Fibroblast of the conjunctiva (primary cell): ENCODE measurements around the gene MBNL1.

Experiments used
- DNase-seq: peaks from one replicate; pipeline ENCODE4 v3.0.0-alpha.2; 2010; ENCODE audit warnings: low read depth

MBNL1 gene

DNA sequence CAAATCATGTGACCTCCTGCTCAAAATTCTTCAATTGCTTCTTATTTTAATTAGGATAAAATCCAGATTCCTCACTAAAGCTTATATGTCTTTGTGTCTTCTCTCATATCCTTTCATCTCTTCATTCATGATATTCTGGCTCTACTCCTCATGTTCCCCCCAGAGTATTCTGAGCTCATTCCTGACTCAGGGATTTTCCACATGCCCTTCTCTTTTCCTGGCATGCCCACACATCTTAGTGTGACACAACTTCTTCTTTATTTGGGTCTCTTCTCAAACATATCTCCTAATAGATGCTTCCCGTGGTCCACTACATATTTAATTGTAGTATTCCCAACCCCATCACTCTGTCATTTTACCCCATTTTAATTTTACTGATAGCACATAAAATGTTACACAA, 15.2 kb upstream of the MBNL1 start:
- no peak for DNase-seq

DNA sequence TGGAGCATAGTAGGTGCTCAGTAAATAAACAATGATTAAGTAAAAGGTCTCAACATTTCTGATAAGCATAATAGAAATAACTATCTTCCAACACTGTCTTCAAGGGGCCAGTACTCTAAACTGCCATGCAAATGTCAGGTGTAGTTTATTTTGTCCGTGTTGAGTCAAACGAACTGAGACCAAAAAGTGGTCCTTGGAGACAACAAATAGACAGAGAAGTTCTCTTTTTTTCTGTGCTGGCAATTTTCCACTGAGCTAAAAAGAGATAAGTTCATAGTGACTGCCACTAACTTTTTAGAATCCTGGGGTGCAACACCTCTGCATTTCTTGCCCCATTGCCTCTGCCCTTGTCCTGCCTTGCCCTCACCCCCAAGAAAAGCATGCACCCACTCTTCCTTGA, 14.7 kb upstream of the MBNL1 start:
- no peak for DNase-seq

DNA sequence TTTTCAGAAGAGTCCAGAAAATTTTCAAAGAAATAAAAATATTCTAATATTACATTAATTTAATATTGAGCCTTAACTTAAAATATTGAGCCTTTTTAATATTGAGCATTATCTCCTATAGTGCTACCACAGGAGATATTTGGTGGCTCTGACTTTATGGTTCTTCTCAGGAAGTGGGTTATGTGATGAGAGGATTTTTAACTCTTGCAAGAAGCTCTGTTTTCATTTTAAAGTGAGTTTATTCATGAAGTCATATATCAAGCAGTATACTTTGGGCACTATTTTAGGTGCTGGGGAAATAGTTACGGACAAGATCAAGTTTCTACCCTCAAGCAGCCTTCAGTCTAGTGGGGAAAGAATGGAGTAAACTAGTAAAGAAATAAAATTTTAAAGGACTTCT, 13.4 kb upstream of the MBNL1 start:
- no peak for DNase-seq

DNA sequence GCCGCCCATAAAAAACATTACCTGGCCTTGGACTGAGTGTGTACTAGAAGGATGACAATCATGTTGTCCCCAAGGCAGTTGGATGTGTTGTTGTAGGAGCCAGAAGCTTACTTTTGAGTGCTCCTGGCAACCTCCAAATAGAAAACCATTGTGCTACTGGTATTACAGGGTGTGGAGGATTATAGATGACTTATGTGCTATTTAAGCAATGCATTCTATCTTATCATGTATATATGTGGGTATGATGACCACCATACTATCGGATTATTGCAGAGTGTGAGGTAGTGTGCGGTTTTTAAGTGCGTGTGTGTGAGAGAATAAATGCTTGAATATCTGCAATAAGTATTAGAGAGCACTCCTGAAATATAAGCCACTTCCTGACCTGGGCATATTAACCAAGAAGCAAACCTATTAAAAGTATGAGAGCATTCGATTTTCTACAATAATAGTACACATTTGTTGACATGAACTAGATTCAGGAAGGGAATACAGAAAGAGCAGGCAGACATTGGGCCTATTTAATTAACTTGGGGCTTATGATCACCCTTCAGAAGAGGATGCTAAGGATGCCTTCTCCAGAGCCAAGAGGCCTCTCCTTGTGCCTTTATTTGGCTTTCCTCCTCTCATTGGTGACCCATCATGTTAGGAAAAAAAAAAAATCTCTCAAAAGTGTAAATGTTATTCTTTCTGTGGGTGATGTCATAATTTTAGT, 11.7 kb upstream of the MBNL1 start:
- DNase-seq = no peak

DNA sequence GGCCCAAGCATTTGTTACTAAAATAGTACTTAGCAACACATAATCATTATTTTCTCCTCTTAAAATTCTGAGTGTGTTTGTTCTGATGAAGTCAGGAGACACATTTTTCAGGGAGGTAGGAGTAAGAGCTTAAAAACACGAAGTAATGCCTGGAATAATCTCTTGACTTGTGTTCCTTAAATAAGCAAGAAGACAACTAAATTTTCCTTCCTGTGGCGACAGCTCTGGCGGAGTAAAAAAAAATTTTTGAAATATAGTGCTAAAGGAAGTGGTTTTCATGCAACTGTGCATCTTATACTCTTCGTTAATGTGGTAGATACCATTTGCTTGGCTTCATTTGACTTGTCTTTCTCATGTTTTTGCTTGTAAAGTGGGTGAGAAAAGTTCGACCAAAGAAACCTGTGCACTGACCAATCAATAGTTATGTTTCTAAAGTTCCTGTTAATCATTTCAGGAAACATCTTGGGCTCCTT, 11.1 kb upstream of the MBNL1 start:
- DNase-seq = no peak

DNA sequence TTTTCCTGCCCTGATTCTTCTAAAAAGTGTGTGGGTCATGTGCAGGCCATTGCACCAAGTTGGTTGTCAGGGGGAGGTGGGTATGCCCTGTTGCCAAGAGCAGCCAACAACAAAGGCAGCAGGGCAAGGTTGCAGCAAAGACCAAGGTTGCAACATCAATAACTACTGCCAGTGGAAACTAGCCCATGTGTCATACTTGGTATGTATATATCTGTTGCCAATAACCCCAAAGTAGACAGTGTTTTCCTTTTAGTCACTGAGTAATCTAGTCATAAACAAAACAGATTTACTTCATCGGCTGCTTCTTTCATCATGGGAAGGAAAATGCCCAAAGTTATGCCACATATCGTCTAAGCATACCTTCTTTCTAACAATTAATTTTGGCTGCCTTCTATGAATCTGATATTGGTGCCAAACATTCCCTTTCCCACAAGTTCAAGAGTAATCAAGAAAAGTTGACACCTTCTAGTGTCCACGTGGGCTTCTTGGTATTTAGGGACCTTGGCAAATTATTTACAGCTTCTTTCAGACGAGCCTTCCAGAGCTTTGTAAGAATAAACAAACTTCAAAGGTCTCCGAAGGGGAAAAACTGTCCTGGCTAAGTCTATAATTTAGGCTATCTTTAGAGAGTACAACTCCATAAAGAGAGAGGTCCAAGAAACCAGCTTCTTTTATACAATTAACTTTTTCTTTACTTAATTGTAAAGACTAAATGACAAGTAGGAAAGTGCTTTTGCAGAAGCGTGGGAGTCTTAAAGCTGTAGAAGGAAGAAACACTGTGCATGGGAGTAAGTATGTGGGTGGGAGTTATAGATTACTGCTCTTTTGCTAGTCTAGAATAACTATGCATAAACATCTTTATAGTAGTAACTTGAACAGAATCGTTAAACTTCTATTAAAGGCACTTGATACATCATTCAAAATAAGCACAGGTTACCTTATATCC, 10.0 kb upstream of the MBNL1 start:
- peak; percentile 99 for DNase-seq

DNA sequence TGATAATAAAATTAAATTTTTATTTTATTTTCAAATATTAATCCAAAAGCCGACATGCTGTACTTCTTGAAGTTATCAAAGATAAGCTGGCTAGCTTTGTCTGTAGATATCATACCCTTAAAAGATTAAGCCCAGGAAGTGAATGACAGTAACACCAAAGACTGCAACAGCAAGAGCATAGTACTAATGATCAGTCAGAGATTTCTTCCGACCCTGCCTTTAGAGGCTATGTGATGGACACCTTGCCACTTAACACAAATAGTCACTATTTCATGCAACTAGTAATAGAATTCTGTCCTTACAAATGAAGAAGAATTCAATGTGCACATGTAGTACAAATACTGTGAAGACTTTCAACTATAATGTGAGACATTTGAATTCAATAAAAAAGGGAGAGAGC, 9.3 kb upstream of the MBNL1 start:
- no peak for DNase-seq

DNA sequence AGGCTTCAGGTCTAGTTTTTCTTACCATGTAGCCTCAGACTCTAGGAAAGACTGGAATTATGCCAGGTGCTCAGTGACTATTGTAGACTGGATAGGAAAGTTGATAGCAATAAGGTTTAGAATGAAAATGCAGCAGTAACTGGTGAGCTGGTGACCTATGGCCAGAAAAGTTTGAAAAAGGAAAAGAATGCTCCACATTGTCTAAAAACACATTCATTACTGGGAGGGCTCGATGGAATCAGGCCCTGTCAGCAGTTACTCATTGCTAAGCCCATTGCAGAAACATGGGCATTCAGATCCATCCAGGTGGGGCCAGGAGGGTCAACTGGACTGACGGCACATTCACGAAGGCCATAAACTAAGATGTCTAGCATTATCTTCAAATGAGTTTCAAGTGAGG, 8.7 kb upstream of the MBNL1 start:
- DNase-seq = no peak

DNA sequence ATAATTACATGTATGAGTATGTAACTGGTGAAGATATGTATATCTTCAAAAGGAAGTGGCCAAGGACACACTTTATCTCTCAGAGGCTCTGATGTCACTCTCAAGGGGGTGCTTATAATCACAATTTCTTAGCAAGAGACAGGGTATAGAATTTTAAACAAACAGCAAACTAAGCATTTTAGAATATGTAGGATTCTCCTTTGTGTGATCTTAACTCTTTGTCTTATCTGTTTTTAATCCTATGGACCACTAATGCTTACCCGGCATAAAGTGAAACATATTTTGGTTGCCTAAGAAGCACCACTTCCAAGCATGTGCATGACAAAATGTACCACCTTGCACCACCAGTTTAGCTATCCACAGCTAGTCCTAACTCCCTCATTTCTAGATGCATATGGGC, 8.2 kb upstream of the MBNL1 start:
- no peak for DNase-seq

DNA sequence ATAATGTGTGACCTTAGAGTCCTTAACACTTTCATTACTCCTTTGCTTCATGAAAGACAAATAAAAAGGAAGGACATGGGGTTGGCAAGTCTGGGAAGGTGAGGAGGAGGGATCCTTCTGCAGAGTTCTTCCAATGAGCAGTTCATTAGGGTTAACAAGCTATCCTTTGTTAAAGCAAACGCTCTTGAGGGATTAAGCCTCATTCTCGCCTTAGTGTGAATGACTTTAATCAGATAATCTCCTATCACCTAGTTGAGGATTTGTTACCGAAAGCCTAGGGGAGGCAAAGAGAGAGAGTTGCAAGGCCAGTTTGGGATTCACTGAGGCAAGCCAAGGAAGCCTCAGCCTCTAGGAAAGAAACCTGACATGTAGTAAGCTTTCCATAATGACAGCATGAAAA, 7.4 kb upstream of the MBNL1 start:
- no peak for DNase-seq

DNA sequence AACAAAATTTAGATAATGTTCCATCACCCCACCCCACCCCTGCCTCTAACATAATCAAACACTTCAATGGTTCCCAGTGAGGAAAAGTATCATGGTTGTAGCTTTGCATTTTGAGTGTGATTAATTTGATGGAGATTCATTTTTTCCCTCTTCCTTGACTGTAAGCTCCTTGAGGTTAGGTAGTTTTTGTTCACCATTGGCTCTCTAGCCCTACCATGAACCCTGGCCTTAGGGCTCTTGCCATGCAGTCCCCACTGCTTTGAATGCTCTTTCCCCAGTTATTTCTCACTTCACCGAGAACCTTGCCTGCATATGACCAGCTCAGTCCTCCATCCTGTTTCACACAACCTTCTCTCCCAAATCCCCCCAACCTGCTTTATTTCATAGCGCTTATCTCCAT, 5.0 kb upstream of the MBNL1 start:
- no peak for DNase-seq

DNA sequence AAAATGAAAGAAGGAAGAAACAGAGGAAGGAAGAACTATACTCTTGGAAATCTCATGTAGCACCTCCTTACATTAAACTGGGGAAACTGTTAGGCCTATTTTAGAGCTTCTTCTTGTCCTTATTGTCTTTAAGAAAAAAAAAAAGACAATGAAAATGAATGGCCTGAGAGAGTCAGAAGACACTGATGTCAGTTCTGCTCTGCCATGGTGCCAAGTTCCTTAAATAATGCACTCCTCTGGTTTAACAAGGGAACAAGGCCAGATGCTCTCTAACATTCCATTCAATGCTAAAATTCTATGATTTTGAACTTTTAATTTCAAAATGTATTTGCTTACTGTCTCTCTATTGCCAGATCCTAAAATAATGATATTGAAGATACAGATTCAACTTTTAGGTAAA, 4.4 kb upstream of the MBNL1 start:
- DNase-seq = no peak

DNA sequence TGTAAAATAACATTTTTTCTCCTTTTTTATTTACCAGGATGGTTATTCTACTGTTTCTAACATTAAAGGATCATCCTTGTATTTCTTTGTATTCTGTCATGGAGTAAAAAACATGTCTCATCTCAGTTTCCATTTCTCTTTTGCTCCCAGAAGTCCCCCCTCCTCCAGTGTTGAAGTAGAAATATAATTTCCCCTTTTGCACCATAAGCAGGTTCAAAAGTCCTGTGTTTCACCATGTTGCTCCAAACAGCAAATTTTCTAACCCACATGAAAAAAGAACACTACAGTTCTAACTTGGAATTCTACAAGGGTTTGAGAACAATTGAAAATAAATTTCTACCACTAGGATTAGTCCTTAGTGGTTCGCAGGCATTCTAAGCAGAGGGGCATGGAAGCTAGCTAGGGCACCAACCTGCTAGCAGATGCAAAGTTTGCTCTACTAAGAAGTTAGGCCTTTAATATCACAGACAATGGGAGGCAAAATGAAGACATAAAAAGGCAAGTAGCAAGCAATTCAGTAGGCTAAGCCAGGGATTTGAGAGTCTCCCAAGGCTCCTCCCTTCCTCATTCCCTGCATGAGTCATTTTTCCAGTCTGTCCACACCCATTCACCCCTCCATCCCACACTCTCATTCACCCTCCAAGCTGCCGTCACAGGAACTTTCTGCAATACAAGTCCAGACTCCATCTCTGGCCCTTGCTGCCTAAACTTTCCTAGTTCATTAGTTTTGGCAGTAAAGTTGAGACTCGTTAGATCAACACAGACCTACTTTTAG, 2.3 kb upstream of the MBNL1 start:
- peak; percentile 98 for DNase-seq

DNA sequence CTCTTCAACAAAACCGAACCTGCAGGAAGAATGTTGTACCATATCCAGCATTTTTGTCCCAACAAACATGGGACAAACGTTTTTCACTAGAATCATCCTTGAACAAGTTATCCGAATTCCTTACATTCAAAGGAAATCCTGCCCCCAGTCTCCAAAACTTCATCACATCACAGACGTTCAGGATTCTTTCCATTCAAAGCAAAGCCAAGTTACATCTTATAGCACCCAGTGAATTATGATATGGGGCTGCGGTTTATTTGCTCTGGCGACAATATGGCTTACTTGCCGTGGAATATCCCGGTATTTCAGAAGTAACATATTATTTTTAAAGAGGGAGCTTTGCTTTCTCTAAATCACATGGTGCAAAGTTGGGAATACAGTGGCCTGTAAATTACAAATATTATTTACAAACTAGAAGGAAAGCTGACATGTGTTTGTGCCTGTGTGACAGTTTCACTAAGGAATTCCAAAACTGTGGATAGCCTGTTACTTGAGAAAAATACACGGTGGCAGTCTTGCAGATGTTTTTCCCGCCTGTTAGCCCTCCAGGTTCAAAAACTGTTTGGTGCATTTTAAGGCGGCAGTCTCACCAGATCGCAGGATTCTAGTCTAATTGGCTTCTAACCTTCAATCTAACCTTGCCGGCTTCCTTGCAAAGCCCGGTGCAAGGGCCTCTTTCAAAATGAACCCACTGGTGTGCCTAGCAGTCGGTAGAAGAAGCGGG, 736 bp upstream of the MBNL1 start:
- DNase-seq = no peak

DNA sequence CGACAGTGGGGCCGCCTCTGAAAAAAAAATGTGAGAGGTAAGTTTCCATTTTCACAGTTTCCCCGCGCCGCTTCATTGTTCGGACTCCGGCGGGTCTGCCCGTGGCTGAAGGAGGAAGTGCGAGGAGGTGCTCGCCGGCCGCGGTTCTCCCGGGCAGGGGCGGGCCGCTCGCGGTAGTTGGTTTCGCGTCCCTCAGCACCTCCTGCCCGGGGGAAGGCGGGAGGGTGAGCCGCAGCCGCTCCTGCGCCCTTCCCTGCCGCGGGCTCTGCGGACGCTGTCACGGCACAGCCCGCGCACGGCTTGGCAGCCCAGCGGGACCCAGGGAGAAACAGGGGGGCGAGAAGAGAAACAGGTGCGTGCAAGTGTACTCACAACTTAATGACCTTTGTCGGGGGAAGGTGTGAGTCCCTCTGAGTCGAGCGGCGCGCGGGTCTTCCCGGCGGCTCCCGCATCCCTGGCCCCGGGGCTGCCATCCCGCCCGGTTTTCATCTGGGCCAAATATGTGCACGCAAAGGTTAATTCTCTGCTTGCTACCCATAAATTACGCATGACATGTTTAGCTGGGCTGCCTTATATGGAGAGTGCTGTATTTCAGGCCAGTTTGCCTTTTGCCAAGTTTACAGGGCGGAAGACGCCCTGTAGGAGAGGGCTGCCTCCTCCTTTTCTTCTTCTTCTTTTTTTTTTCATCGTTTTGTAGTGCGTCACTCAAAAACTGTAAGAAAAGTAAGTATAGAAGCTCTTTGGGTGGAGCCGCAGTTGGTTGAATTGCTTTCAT, 514 bp downstream of the MBNL1 start:
- peak; percentile 95 for DNase-seq

DNA sequence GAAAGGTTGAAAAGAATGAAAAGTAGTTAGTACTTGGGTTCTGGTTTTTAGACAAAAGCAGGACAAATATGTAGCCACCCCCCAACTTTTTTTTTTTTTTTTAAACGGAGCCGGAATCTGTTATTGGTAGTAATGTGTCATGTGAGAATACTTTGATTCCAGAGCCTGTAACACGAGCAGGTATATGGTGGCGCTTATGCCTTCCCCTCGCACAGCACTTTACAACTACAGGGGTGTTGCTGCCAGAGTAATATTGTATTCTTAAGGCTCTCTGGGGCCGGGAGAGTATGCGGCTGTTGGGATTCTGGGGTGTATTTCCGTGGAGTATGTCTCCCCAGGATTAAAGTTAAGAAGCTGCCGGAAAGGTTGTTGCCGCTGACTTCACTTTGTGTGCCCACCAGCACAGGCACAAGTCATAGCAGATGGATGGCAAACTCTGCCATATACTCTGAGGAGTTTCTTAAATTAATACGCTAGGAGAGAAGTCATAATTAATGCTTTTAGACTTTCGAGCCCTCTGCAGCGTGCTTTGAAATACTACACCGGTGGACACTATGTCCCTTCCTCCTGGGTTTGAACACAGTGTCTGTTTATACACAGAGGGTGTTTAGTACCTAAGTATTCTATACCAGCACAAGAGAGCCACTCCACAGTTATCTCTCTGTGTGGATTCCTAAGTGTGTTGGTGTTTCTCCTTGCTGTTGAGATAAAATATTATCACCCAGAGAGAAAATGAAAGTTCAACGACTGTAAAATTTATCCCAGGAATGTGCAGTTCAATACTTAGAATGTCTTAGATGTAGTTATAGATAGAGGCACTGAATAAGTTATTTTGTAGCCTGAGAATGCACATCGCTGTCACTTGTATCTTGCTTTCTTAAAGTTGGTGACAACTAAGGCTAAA, 1.4 kb downstream of the MBNL1 start:
- DNase-seq = peak; percentile 72

DNA sequence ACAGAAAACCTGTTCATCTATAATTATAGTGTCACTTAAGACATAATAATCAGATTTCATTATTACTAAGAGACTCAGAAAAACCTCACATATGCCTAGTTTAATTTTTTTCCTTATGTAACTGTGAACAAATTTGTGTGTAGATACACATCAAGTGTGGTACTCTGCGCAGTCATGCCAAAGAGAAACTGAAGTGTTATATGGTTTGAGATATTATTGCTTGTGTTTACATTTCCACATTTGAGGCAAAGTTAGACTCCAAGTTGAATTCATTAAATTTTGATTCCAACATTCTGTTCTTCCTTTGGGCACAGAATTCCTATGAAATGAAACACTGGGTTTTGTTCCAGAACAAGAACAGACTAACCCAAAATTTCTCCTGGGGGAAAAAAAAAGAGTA, 2.2 kb downstream of the MBNL1 start:
- no peak for DNase-seq

DNA sequence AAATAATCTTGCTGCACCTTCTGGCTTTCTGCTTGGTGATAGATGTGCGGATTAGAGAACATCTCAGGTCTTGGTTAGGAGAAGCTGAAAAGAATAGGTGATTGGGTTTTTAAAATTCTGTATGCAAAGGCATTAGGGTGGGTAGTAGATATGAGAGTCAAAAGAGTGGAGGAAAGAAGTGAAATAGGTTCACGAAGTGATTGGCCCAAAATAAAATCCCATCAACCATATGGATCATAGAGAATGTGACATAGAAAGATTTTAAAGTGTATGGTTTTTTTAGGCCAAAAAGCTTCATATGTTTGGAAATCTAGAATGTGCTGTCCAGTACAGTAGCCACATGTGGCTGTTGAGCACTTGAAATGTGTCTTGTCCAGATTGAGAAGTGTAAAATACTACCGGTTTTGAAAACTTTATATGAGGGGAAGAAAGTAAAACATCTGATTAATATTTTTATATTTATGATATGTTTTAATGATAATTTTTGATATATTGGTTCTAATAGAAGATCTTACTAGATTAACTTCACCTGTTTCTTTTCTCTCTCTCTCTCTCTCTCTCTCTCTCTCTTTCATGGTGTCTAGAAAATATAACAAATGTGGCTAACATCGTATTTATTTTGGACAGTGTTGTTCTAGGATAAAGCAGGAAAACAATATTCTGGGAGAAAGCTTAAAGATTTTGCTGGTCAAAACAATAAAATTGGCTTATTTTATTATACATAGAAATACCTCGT, 2.9 kb downstream of the MBNL1 start:
- DNase-seq = no peak

DNA sequence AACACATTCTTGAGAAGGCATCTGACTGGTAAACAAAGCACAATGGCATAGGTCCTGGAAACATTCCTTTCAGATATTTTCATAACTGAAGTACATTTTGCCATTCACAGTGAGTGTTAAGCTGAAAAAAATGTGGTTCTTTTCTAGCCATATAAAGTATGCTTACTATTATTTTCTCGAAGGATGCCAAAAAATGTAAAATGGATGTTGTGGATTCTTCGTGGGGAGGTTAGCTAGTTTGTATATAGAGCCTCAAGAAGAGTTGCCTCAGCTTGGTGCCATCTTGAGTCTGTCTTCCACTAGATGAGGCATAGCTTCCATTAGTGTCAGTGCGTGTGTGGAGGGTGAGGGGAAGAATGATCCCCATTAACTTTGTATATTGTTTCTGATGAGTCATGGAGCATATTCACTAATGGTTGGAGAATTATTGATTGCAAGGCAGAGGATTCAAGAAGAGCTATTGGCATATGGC, 4.1 kb downstream of the MBNL1 start:
- peak; percentile 79 for DNase-seq
